HG03342 (cell line): ENCODE measurements around the gene SLC1A4.

Source experiments
- ATAC-seq: cut with Tn5 transposase; IDR thresholded peaks from one replicate; pipeline ENCODE4 v1.9.1; 2021; ENCODE audit warnings: mild to moderate bottlenecking, moderate library complexity; ENCODE audit not compliant: unreplicated experiment

The SLC1A4 gene

DNA sequence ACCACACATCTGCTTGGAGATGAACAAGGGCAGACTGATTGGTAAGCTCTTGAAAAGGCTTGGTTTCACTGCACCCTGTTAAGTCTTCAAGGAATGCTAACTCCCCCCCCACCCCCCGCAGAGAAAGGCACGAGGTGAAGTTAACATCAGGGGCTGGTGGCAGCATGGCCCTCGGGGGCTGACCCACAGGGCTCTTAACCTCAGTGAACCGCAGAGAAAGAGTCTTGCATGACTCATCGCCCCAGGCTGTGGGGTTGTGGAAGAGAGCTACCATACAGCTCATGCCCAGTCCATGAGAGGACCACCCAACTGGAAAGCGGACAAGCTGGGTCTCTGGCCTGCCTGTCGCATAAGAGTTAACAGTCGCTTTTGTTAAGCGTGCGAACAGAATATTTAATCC, 56.5 kb downstream of the SLC1A4 start:
- no peak for ATAC-seq

DNA sequence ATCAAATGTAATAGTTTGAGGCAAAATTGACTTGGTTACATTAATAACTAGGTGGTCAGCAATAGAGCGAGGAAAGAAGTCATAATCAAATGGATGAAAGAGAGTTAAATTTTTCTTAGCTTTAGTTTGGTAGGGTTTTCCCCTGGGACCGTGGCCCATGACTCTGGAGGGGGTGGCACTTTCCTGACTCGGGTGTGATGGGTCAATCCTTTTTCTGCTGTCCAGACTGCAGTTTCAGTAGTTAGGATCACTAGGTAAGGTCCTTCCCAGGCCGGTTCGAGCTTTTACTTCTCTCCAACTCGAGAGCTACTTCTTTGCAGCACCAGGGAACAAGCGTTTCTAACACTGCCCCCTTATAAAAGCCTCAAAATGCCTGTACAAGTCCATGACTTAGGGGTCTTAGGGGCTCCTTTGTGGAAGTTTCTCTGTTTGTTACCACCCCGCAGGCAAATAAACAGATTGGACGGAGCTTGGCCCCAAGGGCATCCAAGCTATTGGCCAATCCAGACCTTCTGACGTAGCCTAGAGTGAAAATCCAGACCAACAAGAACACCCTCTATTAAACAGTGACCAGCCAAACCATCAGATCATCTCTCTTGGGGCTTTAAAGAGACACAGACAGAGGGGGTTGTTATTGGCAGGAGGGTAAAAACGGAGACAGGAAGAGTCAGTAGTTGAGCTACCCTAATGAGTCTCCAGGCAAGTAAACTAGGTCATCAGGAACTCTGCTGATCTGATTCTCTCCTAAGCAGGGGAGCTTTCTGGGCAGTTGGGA, 57.6 kb downstream of the SLC1A4 start:
- no peak for ATAC-seq

DNA sequence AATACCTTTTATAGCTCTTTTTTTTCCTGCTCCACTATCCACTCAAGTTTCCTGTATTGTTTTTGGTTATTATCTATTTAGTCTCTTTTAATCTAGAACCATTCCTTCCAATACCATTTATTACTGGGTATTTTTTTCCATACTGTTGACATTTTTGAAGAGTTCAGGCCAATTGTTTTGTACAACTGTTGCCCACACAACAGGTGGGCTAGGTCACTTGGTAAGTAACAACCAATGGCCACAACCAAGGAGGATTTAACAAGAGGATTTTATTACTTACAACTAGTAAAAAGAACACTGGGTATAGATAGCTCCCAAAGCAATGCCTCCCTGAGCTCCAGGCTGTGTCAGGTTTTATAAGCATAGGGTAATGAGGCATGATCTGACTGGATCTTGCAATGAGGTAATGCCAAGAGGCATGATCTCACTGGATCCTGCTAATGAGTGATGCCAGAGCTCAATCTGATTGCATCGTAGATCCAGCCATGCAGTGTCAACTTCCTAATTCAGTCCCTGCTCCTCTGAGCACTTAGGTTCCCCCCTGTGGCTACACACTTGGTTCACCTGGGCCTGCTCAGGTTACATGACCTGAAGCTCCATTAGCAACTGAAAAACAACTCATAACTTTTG, 59.9 kb downstream of the SLC1A4 start:
- no peak for ATAC-seq

DNA sequence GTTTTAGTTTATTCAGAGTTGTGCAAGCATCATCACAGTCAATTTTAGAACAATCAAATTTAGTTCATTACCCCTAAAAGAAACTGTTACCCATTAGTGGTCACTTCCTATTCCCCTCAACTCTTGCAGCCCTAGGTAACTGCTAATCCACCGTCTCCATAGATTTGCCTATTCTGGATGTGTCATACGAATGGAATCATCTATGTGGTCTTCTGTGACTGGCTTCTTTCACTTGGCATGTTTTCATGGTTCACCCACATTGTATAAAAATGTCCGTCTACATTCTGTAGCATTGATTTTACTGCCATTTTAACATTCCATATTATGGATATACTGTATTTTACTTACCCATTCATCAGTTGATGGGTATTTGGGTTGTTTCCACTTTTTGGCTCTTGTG, 61.7 kb downstream of the SLC1A4 start:
- no peak for ATAC-seq

DNA sequence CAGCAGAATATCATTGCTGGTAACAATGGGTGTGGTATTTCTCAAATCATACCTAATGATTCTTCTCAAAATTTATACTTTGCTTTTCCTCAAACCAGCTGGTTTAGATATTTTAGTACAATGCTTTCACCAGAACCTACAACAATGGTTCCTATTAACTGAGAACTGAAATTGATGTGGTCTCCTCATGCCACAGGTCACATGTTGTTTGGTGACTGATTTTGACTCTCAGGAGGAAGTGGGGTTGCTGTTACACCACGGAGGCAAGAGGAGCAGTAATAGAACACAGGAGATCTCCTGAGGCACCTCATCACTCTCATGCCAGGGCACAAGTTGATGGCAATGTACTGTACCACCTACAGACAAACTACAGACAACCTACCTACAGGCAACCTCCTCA, 64.0 kb downstream of the SLC1A4 start:
- ATAC-seq = peak; percentile 52

DNA sequence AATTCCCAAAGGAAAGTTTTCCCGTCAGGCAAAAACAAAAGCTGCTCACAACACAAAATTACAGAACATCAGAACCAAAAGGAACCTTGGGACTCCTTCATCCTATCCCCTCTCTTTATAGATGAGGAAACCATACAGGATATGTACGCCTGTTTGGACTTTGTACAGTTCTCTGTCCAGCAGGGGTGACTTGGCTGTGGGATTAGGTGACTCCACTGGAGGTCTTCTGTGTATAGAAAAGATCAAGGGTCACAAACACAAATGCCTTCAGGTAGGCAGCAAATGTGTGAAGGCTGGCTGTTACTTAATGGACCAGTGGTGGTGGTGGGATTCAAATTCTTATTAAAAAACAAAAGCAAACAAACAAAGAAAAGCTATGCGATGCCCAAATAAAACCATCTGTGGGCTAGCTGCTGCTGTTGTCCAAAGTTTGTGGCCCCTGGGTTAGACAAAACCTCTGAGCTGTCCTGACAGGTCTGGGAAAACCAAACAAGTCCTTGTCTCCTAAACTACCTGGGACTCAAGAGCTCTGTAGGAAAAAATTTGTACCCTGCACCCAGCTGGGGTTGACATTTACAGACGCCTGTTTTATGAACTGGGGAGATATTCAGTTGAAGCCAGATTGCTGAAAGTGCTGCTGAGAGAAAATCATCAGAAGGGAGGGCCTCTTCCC, 65.7 kb downstream of the SLC1A4 start:
- ATAC-seq = no peak

DNA sequence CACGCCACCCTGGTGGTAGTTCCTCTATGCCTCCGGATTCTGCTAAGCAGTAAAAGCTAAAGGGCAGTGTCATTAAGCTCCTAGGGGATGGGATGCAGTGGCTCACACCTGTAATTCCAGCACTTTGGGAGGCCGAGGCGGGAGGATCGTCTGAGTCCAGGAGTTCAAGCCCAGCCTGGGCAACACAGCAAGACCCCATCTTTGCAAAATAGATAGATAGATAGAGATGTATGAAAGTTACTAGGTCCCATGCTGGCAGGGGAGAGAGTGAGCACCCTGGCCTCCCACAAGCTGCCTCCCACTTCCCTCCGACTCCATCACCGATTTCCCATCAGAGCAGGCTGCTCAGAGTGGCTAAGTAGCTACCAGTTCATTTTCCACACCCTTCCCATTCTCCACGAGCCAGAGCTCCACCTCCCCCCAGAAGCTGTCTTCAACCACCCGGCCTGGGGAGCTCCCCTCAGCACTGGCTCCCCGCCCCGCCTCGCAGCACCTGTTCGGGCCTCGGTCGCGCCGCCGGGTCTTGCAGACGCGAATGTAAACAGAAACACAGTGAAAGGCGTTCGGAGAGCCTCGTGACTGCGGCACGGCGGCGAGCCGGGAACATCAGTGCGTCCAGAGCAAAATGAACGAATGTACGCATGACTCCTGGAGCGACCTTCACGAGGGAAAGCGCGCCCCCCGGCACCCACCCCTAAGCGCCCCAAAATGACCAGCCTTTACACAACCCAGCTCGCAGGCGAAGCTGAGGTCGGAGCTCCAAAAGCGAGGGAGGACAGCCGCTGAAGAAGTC, 66.4 kb downstream of the SLC1A4 start:
- ATAC-seq = peak; percentile 34

DNA sequence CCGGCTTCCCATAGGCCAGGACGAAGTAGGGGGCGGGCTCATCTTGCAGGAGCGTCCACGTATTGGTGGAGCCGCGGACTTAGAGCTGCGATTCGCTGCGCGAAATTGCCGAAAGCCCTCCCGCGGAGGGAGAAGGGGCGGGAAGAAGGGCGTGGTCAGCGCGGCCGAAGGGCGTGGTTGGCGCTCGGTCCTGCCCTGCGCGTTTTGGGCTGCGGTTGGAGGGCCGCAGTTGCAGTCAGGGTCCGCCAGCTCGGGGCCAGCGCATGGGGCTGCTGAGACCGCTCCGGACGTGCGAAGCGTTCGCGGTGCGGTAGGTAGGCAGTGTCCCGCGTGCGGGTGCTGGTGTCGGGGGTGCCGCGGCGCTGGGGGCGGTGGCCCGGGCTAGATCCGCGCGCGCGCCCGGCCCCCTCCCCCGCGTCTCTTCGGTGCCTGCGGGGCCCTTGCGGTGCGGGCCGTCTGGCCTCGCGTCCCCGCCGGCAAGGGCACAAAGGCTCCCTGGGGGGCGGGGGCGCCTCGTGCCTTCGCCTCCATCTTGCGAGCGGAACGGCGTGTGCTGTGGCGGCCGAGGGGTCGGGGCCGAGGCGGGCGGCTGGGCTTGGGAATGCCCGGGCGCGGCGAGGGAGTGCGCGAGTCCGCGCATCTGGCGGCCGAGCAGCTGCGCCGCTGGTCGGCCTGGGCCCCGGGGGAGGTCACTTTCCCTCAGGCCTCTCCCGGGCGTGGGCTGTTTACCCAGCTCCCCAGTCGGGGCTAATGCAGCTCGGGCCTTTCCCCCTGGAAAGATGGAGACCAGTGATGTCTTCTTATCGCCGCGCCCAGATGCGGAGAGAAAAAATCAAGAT, 67.2 kb downstream of the SLC1A4 start, which contains the start of gene CEP68:
CEP68 (plus strand) TSS at position 202 of the 839 bp plus-strand sequence. CDS start 13,029 bp downstream, outside the sequence.
- peak; percentile 79 for ATAC-seq

DNA sequence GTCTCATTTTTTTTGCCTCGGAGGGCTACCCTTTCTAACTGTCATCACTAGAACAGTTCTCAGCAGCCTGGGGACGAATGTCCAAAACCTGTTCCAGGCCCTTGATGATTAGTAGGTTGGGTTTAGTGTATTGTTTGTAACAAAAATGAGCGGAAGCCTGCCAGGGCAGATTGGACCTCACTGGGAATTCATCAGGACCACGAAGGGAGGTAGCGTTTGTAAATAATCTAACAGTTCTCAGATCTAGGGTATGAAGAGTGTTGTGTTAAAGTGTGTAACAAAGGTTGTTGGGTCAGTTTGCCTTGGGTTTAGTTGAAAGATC, 67.8 kb downstream of the SLC1A4 start:
- no peak for ATAC-seq

DNA sequence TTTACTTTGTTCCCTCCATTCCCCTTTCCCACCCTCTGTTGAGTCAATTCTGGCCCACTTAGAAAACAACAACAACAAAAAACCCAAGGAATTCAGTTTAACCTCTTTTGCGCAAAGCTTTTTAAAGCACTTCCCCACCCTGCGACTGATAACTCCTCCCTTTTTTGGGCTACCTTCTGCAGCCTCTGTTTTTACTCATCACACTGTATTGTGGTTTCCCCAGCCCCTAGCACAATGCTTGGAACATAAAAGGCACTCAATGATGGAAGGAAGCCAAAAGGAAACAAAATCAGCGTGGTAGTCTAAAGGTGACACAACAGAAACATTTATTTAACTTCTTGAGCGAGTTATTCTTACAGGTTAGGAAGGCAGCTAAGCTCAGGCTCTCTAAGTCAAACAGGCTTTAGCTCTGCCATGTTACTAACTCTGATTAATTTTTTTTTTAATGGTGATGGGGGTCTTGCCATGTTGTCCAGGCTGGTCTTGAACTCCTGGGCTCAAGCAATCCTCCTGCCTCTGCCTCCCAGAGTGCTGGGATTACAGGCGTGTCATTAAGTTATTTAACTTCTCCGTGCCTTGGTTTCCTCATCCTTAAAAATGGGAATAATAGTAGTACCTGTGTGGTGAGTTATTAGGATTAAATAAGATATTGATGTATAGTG, 68.3 kb downstream of the SLC1A4 start:
- ATAC-seq = peak; percentile 35

DNA sequence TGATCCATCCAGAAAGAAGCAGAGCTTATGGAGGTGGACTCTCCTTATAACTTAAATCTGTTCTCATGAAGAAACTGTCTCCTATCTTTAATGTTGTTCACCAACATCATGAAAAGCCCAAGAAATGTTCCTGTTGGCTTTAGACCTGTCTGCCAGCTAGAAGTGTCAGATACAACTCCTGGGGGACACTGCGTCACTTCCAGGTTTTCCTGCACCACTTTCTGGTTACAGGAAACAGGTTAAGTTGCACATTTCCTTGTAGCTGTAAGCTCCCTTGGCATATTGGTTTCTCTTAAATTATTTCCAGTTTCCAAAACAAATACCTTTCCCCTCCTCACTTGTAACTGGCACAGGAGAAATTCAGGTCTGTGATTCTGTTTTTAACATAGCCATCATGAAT, 69.9 kb downstream of the SLC1A4 start:
- ATAC-seq = no peak

DNA sequence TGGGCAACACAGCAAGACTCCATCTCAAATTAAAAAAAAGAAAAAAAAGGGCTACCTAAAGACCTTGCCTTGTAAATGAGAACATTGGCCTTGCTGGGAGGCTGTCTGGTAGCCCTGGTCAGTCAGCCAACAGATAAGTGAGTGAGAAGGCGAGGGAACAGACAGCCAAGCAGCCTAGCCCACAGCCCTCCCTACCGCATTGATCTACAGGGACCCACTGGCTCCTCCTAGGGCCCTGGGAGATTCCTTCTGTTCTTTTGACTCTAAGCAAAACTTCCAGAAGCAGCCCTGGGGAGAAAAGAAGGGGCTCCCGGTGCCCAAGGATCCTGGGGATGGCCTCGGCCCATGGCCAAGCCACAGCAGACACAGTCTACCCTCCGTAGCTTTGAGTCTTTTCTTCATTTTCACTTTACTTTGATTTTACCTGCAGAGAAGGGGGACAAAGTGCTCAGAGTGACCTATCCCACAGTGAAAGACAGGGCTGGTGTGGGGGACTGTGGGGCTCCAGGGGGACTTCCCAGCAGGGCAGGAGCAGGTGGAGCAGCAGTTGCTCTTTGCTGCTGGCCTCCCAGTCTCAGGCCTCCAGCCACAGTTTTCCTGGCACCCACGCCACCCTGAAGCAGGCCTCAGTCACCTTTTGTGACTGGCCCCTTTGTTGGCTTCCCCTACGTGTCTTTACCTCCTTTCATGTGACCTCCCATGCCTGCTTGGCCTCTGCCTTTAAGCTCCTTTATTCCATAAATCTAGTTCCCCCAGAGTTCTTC, 72.1 kb downstream of the SLC1A4 start:
- ATAC-seq = no peak

DNA sequence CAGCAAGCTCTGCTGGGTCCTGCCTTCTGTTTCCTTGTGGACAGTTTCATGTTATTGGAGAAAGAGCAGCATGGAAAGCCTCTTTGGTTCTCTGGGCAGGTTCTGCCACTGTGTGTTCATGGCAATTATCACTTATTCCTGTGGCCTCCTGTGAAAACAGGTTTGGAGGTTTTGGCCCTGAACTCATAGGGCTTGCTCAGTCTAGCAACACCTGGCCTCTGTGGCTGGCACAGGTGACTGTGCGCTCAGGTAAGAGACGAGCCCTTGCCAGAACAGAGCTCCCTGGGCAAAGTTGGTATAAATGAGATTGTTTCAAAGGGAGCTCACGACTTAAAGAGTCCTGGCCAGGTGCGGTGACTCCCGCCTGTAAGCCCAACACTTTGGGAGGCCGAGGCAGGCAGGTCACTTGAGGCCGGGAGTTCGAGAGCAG, 72.7 kb downstream of the SLC1A4 start:
- ATAC-seq = no peak

DNA sequence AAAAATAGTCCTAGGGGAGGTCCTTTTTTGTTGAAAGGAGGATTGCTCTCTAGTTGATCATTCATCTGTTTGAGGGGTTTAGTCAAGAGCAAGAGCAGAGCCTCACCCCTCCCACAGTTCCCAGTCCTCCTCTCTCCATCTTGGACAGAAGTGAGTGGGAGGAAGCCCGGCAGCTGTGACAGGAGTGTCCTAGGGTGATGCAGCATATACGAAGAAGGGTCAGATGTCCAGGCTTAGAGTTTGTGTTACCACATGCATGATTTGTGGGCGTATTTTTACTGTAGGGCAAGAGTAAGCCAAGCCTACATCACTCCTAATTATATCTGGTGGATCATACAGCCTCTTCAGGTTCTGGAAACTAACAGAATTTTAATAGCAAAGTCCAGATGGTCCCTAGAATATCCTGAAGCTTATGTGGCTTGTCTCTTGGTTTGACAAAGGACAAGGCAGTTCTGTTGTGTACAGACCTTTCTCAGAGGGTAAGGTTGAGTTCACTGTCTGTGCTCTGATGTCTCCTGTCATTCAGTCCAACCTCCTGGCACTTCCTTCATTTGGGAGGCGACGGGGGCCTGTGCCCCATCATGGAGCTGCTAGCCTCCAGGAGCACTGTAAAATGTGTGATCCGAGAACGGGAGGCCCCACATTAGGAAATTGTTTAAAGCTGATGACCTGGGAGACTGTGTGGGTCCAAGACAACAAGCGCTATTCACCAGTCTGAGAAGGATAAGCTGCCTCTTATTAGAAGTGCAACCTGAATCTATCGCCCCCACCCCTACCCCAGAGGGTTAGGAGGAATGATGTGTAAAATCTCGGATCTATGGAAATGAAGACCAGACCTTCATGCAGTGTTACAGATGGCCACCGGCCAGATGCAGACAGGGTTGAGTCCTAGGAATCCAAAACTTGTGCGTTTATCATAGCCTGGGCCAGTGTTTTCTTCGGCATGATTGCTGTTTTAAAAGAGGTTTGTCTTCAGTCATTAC, 73.9 kb downstream of the SLC1A4 start:
- ATAC-seq = no peak

DNA sequence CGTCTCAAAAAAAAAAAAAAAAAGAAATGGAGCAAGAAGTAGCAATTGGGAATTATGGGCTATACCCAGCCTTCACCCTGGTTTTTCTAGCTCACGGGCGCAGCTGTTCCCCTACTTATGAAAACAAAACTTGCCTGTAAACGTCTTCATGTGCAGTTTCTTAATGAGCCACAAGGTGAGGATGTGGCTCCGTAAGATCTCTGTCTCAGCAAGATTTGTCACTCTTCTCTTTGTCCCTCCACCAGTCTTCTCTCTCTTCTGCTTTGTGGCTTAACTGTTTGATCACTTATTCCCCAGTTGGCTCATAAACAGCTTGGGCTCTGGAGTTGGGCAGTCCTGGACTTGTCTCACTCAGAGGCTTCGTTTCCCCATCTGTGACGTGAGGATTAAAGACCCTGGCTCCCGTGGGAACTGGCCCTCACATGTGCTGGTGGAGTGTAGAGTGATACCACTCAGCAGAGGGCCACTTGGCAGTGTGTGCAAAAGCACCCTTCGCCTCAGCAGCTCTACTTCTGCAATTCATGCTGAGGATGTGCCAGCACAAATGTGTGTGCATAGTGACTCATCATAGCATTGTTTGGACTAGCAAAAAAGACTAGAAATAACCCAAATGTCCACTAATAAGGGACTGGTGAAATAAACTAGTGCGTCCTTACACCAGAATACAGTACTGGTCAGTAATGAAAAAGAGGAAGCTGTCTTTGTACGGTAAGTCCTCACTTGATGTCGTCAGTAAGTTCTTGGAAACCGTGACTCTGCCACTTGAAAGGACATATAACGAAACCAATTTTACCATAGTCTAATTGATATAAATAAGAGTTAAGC, 75.7 kb downstream of the SLC1A4 start:
- peak; percentile 81 for ATAC-seq

DNA sequence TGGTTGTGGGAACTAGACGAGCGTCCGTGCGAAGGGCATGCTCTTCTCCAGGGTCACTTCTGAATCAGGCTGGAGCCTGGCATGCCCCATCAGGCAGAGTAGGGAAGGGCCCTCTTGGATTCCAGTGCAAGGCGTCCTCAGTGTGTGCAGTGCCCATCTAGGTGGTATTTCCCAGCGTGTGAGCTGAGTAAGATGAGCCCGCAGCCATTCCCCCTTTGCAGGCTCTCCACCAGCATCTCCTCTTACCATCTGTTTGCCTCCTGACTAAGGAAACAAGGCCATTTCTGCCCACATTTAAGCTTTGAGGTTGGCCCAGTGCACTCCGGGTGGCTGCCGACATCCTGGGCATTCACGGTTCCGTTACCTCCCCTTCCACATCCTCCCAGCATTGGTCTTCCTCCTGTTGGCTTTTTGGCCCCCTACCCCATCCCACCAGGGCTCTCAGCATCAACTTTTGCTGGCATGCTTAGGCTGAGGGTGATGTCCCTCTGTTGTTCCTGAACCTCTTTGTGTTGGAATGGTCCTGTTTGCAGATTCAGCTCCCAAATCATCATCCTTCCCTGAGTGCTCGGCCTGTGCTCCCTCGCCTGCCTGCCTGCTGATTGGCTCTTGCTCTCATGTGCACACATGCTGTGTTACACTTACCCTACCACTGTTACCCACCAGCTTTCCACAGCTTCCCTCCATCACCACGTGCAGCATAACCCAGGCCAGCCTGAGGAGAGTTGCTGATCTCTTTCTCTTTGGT, 78.8 kb downstream of the SLC1A4 start:
- ATAC-seq = no peak
